ENCODE measurements around the gene LPP. TPM values are rescaled to one million over a fixed set of nuclear protein-coding genes. Genes with fewer than 3 reads are reported as not detected.

LPP gene
- total and polyA plus RNA-seq, 4 donors, result 11.1 to 219 (median 66.5) TPM

- TF ChIP-seq CTCF (IDR thresholded peaks at IDR 0.05; ENCODE audit: control extremely low read depth, extremely low read depth), result no peak
- Histone ChIP-seq H3K36me3 (ENCODE audit: control insufficient read depth in 4 of 4, insufficient read depth in 4 of 4, low read length in 4 of 4) (no peaks in the 10 kb centered on the region), H3K9me3 (ENCODE audit: control insufficient read depth in 4 of 4, insufficient read depth in 3 of 4, low read length in 3 of 4) (no peaks in the 10 kb centered on the region), H3K9ac (ENCODE audit: insufficient read depth in 1 of 2, low read length in 2 of 2) (no peak overlapping the region), H3K4me1 (ENCODE audit: control insufficient read depth in 5 of 5, insufficient read depth in 5 of 5, low read length in 5 of 5) (peaks cover 0 to 18% (median 2%) of the 10 kb centered on the region in 5 donors), H3K27me3 (ENCODE audit: control insufficient read depth in 3 of 3, insufficient read depth in 3 of 3, low read length in 2 of 3) (no peaks in the 10 kb centered on the region), H3K4me3 (no peak overlapping the region), H3K27ac (ENCODE audit: low read depth in 1 of 2, low read length in 1 of 2) (no peak overlapping the region)
- ATAC-seq (ENCODE audit: insufficient read depth, low FRiP score) (peak; percentile 58), DNase-seq (peak in 2 of 3 donors; percentile 13 to 28)
- WGBS, 2 donors, result 23 to 48% methylated on average over 4 of the region's 4 CpGs
Measured at GRCh38 chr3:188584162-188584529, 430.2 kb downstream of the LPP start.

GRCh38 chr3:188584958-188585689, 431.2 kb downstream of the LPP start:
- 60 to 86% methylated on average over 4 of the region's 4 CpGs for WGBS, 2 donors
- Histone ChIP-seq H3K4me1 (ENCODE audit: control insufficient read depth in 5 of 5, insufficient read depth in 5 of 5, low read length in 5 of 5) (peaks cover 0 to 14% (median 2%) of the 10 kb centered on the region in 5 donors), H3K27me3 (ENCODE audit: control insufficient read depth in 3 of 3, insufficient read depth in 3 of 3, low read length in 2 of 3) (no peaks in the 10 kb centered on the region), H3K4me3 (no peak overlapping the region), H3K36me3 (ENCODE audit: control insufficient read depth in 4 of 4, insufficient read depth in 4 of 4, low read length in 4 of 4) (no peaks in the 10 kb centered on the region), H3K27ac (ENCODE audit: low read depth in 1 of 2, low read length in 1 of 2) (no peak overlapping the region), H3K9ac (ENCODE audit: insufficient read depth in 1 of 2, low read length in 2 of 2) (no peak overlapping the region), H3K9me3 (ENCODE audit: control insufficient read depth in 4 of 4, insufficient read depth in 3 of 4, low read length in 3 of 4) (no peaks in the 10 kb centered on the region)
- ATAC-seq (ENCODE audit: insufficient read depth, low FRiP score), result no peak
- peak in 1 of 3 donors; percentile 13 for DNase-seq
- no peak for TF ChIP-seq CTCF (IDR thresholded peaks at IDR 0.05; ENCODE audit: control extremely low read depth, extremely low read depth)

- Histone ChIP-seq H3K4me1 (ENCODE audit: control insufficient read depth in 5 of 5, insufficient read depth in 5 of 5, low read length in 5 of 5) (peaks cover 0 to 7% (median 2%) of the 10 kb centered on the region in 5 donors), H3K36me3 (ENCODE audit: control insufficient read depth in 4 of 4, insufficient read depth in 4 of 4, low read length in 4 of 4) (no peaks in the 10 kb centered on the region), H3K4me3 (no peak overlapping the region), H3K9ac (ENCODE audit: insufficient read depth in 1 of 2, low read length in 2 of 2) (no peak overlapping the region), H3K27ac (ENCODE audit: low read depth in 1 of 2, low read length in 1 of 2) (no peak overlapping the region), H3K27me3 (ENCODE audit: control insufficient read depth in 3 of 3, insufficient read depth in 3 of 3, low read length in 2 of 3) (no peaks in the 10 kb centered on the region), H3K9me3 (ENCODE audit: control insufficient read depth in 4 of 4, insufficient read depth in 3 of 4, low read length in 3 of 4) (no peaks in the 10 kb centered on the region)
- 46 to 75% methylated on average over 2 of the region's 2 CpGs for WGBS, 2 donors
- no peak for TF ChIP-seq CTCF (IDR thresholded peaks at IDR 0.05; ENCODE audit: control extremely low read depth, extremely low read depth)
- DNase-seq (no peak), ATAC-seq (ENCODE audit: insufficient read depth, low FRiP score) (no peak)
Measured at GRCh38 chr3:188589071-188589470, 435.1 kb downstream of the LPP start.
